SK-N-MC (cell line): ENCODE measurements around the gene PPP1R15B.

ENCODE experiments used
- EZH2 ChIP-seq: fragments of 200-600 bp; sonication (generic); IDR thresholded peaks from one replicate; pipeline ENCODE4 v1.6.1; 2017; ENCODE audit warnings: antibody characterized with exemption
- POLR2AphosphoS5 ChIP-seq: IDR thresholded peaks from 2 replicates; pipeline ENCODE4 v1.6.1; 2012; ENCODE audit warnings: mild to moderate bottlenecking, low read depth, low read length, borderline replicate concordance

DNA sequence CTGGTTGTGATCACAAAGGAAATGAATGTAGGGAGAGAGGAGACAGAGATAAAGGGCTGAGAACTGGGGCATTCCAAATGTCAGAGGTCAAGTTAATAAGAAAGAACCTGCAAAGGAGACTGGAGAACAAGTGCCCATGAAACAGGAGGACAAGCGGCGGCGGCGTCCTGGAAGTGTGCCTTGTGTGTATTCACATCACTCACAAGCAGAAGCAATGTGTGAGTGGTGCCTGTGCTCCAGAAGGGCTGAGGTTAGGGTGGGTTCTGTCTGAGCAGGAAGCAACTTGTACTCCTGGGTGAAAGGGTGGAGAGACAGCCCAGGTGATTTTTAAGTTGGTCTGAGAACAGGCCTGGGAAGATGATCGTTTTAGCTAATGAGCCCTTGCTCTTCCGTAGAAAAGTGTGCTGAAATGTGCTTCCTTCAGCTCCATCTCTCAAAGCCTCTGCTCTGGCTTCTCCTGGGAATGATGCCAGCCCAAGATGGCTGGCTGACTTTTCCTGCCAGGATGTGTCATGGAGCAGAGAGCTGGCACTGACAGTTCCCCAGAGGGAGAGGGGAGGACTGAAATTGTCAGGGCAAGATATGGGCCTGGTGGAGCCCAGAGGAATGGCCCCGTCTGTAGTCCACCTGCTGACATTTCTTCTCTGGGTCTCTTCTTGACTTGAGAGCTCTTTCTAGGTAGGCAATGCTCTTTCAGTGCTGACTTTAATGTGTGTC, 26.8 kb downstream of the PPP1R15B start:
- TF ChIP-seq EZH2 (no peak), POLR2AphosphoS5 (no peak)
